ENCODE results near the gene POGZ.

DNA sequence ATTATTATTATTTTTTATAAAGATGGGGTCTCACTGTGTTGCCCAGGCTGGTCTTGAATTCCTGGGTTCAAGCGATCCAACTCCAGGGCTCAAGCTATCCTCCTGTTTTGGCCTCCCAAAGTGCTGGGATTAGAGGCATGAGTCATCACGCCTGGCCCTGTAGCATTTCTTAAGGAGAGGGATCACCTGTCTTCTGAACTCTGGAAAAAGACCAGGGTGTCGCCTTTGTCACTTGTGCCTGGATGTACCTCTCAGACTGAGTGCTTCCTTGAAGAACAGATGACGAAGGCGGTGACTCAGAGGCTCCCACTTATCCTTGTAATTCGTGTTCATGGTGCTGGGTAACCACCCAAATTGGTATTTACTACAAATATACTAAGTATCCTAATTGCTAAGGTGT is 49.5 kb upstream of the POGZ start:
- TF ChIP-seq GATA3 (IDR thresholded peaks at IDR 0.05; ENCODE audit: low read depth, low read length) (no peak), GATA2 (IDR thresholded peaks at IDR 0.05; ENCODE audit: low read depth, low read length) (no peak)
